Measurements from ENCODE around the gene SLC25A53.

Gene SLC25A53, protein sequence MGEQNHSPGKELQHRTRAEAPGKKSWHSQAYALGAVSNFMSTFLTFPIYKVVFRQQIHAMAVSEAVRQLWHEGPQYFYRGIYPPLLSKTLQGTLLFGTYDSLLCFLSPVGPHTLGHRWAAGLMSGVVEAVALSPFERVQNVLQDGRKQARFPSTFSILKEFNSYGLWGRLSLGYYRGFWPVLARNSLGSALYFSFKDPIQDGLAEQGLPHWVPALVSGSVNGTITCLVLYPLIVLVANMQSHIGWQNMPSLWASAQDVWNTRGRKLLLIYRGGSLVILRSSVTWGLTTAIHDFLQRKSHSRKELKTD

DNA sequence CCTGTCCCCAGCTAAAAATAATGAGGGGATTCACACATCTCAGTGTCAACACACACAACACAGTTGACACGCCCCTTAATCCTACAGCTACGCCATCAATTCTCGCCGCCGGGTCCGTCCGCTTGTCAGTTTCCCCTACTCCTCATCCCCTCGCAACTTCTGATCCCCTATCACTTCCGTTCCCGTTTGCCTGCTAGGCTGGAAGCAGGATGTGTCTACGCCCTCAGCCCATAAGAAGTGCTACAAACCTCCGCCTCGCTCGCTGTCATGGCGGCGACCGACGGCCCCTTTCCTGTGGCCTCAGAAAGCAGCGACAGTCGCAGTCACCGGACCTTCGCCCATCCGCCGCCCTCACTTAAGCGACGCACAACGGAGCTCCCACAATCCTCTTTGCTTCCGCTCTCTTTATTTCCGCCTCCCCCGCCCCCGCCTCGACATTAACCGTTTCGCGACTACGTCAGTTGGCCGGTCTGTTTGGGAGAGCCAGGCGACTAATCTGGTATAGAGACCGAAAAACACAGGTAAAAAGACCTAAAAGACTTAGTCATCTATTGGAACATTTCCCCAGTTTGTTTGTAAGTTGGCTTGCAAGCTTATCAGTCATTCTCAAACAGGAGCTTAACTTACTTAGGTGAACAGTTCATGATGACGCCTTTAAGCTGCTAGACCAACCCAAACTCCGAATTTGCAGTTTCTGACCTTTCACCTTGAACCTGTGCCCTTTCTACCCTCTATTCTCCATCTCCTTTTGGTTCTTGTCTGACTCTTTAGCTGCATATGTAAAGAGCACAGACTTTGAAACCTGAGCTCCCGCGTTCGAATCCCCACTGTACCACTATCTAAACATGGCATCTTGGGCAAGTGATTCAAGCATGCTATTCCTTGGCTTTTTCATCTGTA is at the start of gene SLC25A53:
Gene SLC25A53, minus strand, starts transcription at position 380 of the 900 bp plus-strand sequence. CDS start 51,752 bp downstream, outside the sequence.
- H3K36me3 ChIP-seq (ENCODE audit: insufficient read depth, low read length) = no peaks in the 10 kb centered on the region
- no peaks in the 10 kb centered on the region for H3K27me3 ChIP-seq (ENCODE audit: insufficient read depth, low read length)

DNA sequence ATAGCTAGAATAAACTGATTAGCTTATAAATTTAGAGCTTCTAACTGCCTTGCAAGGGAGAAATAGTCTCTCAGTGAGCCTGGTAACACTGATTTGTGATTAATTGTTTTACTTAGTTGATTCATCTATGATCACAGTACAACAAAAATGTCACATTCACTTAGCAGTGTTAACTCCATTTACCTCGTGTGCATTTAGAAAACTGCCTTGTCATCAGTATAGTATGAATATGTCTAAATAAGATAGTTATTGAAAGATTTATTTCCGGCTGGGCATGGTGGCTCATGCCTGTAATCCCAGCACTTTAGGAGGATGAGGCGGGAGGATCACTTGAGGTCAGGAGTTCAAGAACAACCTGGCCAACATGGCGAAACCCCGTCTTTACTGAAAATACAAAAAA is 48.7 kb upstream of the SLC25A53 start:
- H2AFZ ChIP-seq (ENCODE audit: low read depth, low read length) = no peak overlapping the region
- peaks cover 2% of the 10 kb centered on the region for H3K27me3 ChIP-seq (ENCODE audit: insufficient read depth, low read length)
- no peak overlapping the region for H3K4me3 ChIP-seq (ENCODE audit: low read length)
- H3K36me3 ChIP-seq (ENCODE audit: insufficient read depth, low read length) = no peaks in the 10 kb centered on the region
- no peaks in the 10 kb centered on the region for H3K9me3 ChIP-seq (ENCODE audit: low read length)
- no peaks in the 10 kb centered on the region for H3K4me1 ChIP-seq (ENCODE audit: insufficient read depth, low read length)

More for the DNA sequence above, at the start of gene SLC25A53:
- Histone ChIP-seq H3K4me3 (ENCODE audit: low read length) (peak within 1 kb of the TSS; percentile 65), H2AFZ (ENCODE audit: low read depth, low read length) (peak within 1 kb of the TSS; percentile 20), H3K9me3 (ENCODE audit: low read length) (no peaks in the 10 kb centered on the region), H3K4me1 (ENCODE audit: insufficient read depth, low read length) (peaks cover 3% of the 10 kb centered on the region)

DNA sequence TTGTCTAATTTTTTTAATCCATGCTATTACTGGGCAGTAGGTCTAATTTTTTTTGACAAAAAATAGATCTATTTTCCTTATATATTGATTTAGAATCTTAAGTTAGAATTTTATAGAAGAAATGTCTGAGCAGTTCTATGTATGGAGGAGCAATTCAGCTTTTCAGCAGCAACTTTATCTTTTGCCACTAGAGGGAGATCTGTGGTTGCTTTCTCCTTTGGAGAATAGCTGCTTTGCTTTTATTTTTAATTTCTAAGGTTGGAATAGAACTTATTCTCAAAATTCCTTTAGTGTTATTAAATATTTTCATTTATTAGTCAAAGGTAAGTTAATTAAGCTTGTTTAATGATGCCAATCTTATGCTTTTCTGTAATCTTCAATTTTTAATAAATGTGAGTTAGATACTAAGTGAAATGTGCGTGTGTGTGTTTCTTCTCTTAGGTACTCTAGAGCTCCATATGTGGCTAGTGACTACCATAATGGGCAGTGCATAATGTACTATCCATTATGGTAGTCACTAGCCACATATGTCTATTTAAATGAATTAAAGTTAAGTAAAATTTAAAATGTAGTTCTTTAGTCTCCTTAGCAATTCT is 38.8 kb upstream of the SLC25A53 start:
- H3K36me3 ChIP-seq (ENCODE audit: insufficient read depth, low read length) = peaks cover 8% of the 10 kb centered on the region
- H3K4me1 ChIP-seq (ENCODE audit: insufficient read depth, low read length) = no peaks in the 10 kb centered on the region
- H2AFZ ChIP-seq (ENCODE audit: low read depth, low read length) = no peak overlapping the region
- no peaks in the 10 kb centered on the region for H3K27me3 ChIP-seq (ENCODE audit: insufficient read depth, low read length)
- no peaks in the 10 kb centered on the region for H3K9me3 ChIP-seq (ENCODE audit: low read length)
- no peak overlapping the region for H3K4me3 ChIP-seq (ENCODE audit: low read length)

DNA sequence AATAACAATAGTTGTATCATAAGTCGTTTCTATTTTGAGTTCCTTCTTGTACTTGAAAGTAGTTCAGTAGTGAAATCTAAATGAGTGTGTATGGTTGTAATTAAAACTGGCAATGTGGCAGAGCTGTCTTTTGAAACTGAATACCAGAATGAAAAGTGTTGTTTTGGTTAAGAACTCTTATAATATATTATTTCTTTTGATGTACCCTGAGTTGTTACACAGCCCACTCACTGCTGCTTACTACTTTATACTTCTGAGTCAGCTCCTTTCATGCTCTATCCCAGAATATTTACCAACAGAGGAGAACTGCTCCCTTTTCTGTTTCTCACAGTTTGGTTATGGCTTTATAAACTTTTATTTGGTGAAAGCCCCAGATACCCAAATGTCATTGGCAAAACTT is 38.2 kb upstream of the SLC25A53 start:
- H3K4me1 ChIP-seq (ENCODE audit: insufficient read depth, low read length) = no peaks in the 10 kb centered on the region
- H2AFZ ChIP-seq (ENCODE audit: low read depth, low read length) = no peak overlapping the region
- no peak overlapping the region for H3K4me3 ChIP-seq (ENCODE audit: low read length)
- H3K9me3 ChIP-seq (ENCODE audit: low read length) = no peaks in the 10 kb centered on the region
- H3K36me3 ChIP-seq (ENCODE audit: insufficient read depth, low read length) = peaks cover 9% of the 10 kb centered on the region
- H3K27me3 ChIP-seq (ENCODE audit: insufficient read depth, low read length) = no peaks in the 10 kb centered on the region

DNA sequence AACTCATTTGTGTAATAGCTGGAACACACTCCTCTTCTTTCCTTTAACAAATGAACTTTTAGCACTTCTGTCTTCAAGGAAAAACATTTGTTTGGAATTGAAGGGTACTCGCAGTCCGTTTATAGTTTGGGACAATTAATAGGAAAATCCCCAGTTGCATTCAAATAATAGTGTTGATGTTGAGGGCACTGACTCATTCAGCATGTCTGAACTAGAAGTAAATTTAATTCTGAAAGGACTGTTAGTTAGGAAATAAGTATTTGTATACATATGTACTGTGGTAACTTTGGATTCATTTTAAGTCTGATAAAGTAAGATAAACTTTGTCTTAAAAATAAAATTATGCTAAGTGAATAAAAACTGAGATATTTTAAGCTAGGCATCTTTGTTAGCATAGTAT is 36.7 kb upstream of the SLC25A53 start:
- Histone ChIP-seq H2AFZ (ENCODE audit: low read depth, low read length) (no peak overlapping the region), H3K27me3 (ENCODE audit: insufficient read depth, low read length) (no peaks in the 10 kb centered on the region), H3K4me3 (ENCODE audit: low read length) (no peak overlapping the region), H3K9me3 (ENCODE audit: low read length) (no peaks in the 10 kb centered on the region), H3K36me3 (ENCODE audit: insufficient read depth, low read length) (peaks cover 18% of the 10 kb centered on the region), H3K4me1 (ENCODE audit: insufficient read depth, low read length) (no peaks in the 10 kb centered on the region)

DNA sequence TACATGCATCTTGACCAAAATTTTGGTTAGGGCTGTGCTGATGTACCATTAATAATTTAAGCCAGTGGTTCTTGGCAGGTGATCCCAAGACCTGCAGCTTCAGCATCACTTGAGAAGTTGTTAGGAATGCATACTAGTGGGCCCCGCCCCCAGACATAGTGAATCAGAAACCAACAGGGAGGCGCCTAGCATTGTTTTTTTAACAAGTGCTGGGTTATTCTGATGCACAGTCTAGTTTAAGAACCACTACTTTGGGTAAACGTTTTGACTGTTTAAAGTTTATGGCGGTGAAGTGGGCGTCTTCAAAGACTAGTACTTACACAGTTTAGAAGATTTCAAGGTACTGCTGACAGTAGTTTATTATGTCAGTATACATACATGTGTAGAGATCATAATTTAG is 33.0 kb upstream of the SLC25A53 start:
- H3K36me3 ChIP-seq (ENCODE audit: insufficient read depth, low read length) = peaks cover 30% of the 10 kb centered on the region
- H3K9me3 ChIP-seq (ENCODE audit: low read length) = no peaks in the 10 kb centered on the region
- H3K4me1 ChIP-seq (ENCODE audit: insufficient read depth, low read length) = no peaks in the 10 kb centered on the region
- no peak overlapping the region for H3K4me3 ChIP-seq (ENCODE audit: low read length)
- H2AFZ ChIP-seq (ENCODE audit: low read depth, low read length) = no peak overlapping the region
- H3K27me3 ChIP-seq (ENCODE audit: insufficient read depth, low read length) = no peaks in the 10 kb centered on the region

DNA sequence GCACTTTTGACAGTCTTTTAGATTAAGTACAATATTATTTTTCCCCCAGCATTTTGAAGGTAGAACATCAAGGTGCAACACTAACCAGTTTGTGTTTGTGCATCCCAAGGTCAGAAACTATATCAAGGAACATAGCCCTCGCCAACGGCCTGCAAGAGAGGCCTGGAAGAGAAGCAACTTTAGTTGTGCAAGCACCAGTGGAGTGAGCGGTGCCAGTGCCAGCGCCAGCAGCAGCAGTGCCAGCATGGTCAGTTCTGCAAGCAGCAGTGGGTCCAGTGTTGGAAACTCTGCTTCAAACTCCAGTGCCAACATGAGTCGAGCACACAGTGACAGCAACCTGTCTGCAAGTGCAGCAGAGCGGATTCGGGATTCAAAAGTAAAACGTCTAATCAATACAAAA is 31.1 kb upstream of the SLC25A53 start:
- Histone ChIP-seq H3K4me1 (ENCODE audit: insufficient read depth, low read length) (no peaks in the 10 kb centered on the region), H3K9me3 (ENCODE audit: low read length) (no peaks in the 10 kb centered on the region), H3K27me3 (ENCODE audit: insufficient read depth, low read length) (no peaks in the 10 kb centered on the region), H3K36me3 (ENCODE audit: insufficient read depth, low read length) (peaks cover 30% of the 10 kb centered on the region), H3K4me3 (ENCODE audit: low read length) (no peak overlapping the region), H2AFZ (ENCODE audit: low read depth, low read length) (no peak overlapping the region)

DNA sequence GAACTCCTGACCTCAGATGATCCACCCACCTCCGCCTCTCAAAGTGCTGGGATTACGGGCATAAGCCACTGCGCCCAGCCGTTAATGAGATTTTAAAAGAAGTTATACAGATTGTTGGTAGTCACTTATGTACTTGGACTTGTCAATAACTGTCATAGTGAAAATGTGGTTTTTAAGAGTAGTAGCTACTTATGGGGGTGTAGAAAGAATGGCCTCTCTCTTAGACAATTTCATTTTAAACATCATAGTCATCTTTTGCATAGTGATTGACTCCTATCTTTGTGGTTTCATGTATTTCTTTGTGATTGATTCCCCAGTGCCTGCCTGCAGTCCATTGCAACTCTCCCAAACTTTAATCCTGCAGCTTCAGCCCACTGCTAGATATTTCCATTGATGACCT is 26.9 kb upstream of the SLC25A53 start:
- H3K27me3 ChIP-seq (ENCODE audit: insufficient read depth, low read length) = no peaks in the 10 kb centered on the region
- H3K4me3 ChIP-seq (ENCODE audit: low read length) = no peak overlapping the region
- H2AFZ ChIP-seq (ENCODE audit: low read depth, low read length) = no peak overlapping the region
- H3K9me3 ChIP-seq (ENCODE audit: low read length) = no peaks in the 10 kb centered on the region
- peaks cover 15% of the 10 kb centered on the region for H3K36me3 ChIP-seq (ENCODE audit: insufficient read depth, low read length)
- no peaks in the 10 kb centered on the region for H3K4me1 ChIP-seq (ENCODE audit: insufficient read depth, low read length)

DNA sequence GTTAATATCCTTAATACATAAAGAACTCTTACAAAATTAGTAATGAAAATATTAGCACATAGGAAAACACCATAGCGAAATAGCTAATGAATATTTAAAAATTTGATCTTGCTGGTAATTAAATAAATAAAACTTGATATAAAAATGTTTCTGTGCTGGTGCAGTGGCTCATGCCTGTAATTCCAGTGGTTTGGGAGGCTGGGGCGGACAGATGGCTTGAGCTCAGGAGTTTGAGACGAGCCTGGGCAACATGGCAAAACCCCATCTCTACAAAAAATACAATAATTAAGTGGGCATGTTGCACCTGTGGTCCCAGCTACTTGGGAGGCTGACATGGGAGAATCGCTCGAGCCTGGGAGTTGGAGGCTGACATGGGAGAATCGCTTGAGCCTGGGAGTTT is 17.0 kb upstream of the SLC25A53 start:
- Histone ChIP-seq H3K27me3 (ENCODE audit: insufficient read depth, low read length) (no peaks in the 10 kb centered on the region), H3K9me3 (ENCODE audit: low read length) (no peaks in the 10 kb centered on the region), H2AFZ (ENCODE audit: low read depth, low read length) (no peak overlapping the region), H3K4me1 (ENCODE audit: insufficient read depth, low read length) (peaks cover 2% of the 10 kb centered on the region), H3K4me3 (ENCODE audit: low read length) (no peak overlapping the region), H3K36me3 (ENCODE audit: insufficient read depth, low read length) (peaks cover 4% of the 10 kb centered on the region)

DNA sequence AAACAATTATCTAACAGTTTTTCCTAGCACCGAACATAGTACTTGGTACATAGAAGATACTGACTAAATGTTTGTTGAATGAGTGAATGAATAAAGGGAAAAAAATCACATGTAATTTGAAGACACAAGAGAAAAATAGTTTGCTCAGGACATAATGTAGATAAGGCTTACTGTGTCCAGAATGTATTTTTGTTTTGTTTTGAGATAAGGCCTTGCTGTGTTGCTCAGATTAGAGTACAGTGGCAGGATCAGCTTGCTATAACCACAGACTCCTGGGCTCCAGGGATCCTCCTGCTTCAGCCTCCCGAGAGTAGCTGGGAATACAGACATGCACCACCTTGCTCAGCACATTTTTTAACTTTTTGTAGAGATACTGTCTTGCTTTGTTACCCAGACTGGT is 16.0 kb upstream of the SLC25A53 start:
- Histone ChIP-seq H2AFZ (ENCODE audit: low read depth, low read length) (no peak overlapping the region), H3K4me1 (ENCODE audit: insufficient read depth, low read length) (peaks cover 5% of the 10 kb centered on the region), H3K36me3 (ENCODE audit: insufficient read depth, low read length) (peaks cover 2% of the 10 kb centered on the region), H3K27me3 (ENCODE audit: insufficient read depth, low read length) (no peaks in the 10 kb centered on the region), H3K9me3 (ENCODE audit: low read length) (no peaks in the 10 kb centered on the region), H3K4me3 (ENCODE audit: low read length) (no peak overlapping the region)

DNA sequence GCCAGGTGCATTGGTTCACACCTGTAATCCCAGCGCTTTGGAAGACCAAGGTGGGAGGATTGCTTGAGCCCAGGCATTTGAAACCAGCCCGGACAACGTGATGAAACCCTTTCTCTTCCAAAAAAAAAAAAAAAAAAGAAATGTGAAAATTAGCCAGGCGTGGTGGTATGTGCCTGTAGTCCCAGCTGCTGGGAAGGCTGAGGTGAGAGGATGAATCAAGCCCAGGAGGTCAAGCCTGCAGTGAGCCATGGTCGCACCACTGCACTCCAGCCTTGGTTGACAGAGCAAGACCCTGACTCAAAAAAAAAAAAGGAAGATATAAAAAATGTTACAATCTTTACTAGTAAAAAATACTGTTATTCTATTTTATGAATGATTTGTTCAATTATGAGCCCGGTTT is 15.3 kb upstream of the SLC25A53 start:
- Histone ChIP-seq H3K36me3 (ENCODE audit: insufficient read depth, low read length) (peaks cover 2% of the 10 kb centered on the region), H3K4me3 (ENCODE audit: low read length) (no peak overlapping the region), H2AFZ (ENCODE audit: low read depth, low read length) (no peak overlapping the region), H3K4me1 (ENCODE audit: insufficient read depth, low read length) (peaks cover 5% of the 10 kb centered on the region), H3K27me3 (ENCODE audit: insufficient read depth, low read length) (no peaks in the 10 kb centered on the region), H3K9me3 (ENCODE audit: low read length) (no peaks in the 10 kb centered on the region)

DNA sequence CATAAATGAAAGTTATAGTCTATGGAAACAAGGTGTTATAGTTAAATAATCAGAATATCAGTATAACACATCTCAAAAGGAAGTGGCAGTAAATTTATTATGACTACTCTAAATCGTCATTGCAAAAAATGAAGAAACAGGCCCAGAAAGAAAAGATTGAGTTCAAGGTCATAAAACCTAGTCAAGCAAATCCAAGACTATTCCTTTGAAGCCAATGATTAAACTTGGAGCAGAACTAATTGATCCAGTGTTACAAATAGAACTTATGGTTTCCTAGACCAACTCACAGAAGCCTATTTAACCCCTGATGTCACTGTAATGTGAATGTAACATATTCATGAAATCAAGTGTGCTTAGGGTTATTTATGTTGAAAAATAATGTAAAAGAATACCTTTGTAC is 11.3 kb upstream of the SLC25A53 start:
- Histone ChIP-seq H3K4me3 (ENCODE audit: low read length) (peak overlapping the region; percentile 71), H3K27me3 (ENCODE audit: insufficient read depth, low read length) (no peaks in the 10 kb centered on the region), H3K4me1 (ENCODE audit: insufficient read depth, low read length) (peaks cover 8% of the 10 kb centered on the region), H3K9me3 (ENCODE audit: low read length) (no peaks in the 10 kb centered on the region), H2AFZ (ENCODE audit: low read depth, low read length) (no peak overlapping the region), H3K36me3 (ENCODE audit: insufficient read depth, low read length) (no peaks in the 10 kb centered on the region)
